ENCODE results near the gene CD79B.
"Not testable (repeated sequence)": the region's sequence is repeated elsewhere in the genome, so short reads cannot be mapped to it uniquely, and the experiment has no call there.

The CD79B gene

GRCh38 chr17:63909586-63909985 lies 22.5 kb downstream of the CD79B start:
- DNase-seq = not testable (repeated sequence)

- DNase-seq = not testable (repeated sequence)
Measured at GRCh38 chr17:63907161-63907778, 24.9 kb downstream of the CD79B start.

- not testable (repeated sequence) for DNase-seq
Measured at GRCh38 chr17:63904796-63905195, 27.3 kb downstream of the CD79B start.

- DNase-seq = not testable (repeated sequence)
Measured at GRCh38 chr17:63903787-63904201, 28.3 kb downstream of the CD79B start.

- not testable (repeated sequence) for DNase-seq
Measured at GRCh38 chr17:63901971-63902370, 30.2 kb downstream of the CD79B start.

- not testable (repeated sequence) for DNase-seq
Measured at GRCh38 chr17:63898899-63899798, 33.0 kb downstream of the CD79B start.

GRCh38 chr17:63896524-63897354 lies 35.4 kb downstream of the CD79B start, which contains the start of gene CSH1:
TSS of gene CSH1 (minus strand) at chr17:63896574. CDS start at chr17:63896511, 63 bp downstream.
- DNase-seq = not testable (repeated sequence)

GRCh38 chr17:63894821-63895220 lies 37.3 kb downstream of the CD79B start:
- not testable (repeated sequence) for DNase-seq

GRCh38 chr17:63894021-63894420 lies 38.1 kb downstream of the CD79B start:
- not testable (repeated sequence) for DNase-seq

GRCh38 chr17:63892316-63893037 lies 39.7 kb downstream of the CD79B start:
- DNase-seq = not testable (repeated sequence)

GRCh38 chr17:63889026-63889848 lies 42.9 kb downstream of the CD79B start:
- not testable (repeated sequence) for DNase-seq

- DNase-seq = not testable (repeated sequence)
Measured at GRCh38 chr17:63885119-63885518, 47.0 kb downstream of the CD79B start.

GRCh38 chr17:63882626-63883126 lies 49.5 kb downstream of the CD79B start:
- not testable (repeated sequence) for DNase-seq

- DNase-seq = no peak
Measured at GRCh38 chr17:63881935-63882601, 50.1 kb downstream of the CD79B start, which contains the start of gene GH2. TSS of gene GH2 (minus strand) at chr17:63881944. CDS start at chr17:63881801, 143 bp downstream.

- not testable (repeated sequence) for DNase-seq
Measured at GRCh38 chr17:63881337-63881736, 50.8 kb downstream of the CD79B start.

- DNase-seq = no peak
Measured at GRCh38 chr17:63880706-63881105, 51.4 kb downstream of the CD79B start.

Measured in NCI-H2081 treated with DMSO at 0.1 percent for 48 hours (cell line).